Posterior cingulate gyrus (tissue), 11 donors: ENCODE results near the gene MIR17HG.
"Not testable (repeated sequence)": the region's sequence is repeated elsewhere in the genome, so short reads cannot be mapped to it uniquely, and the experiment has no call there.

Experiments
- DNase-seq, 10 donors: peaks; one replicate each; pipeline versions ENCODE4 v3.0.0 to v3.0.0-alpha.2; 2020 to 2021; ENCODE audit warnings: mixed read lengths in 3 of 10
- intact Hi-C: fragments of 100-400 bp; cut with DNase I; formaldehyde crosslinking; loops from one replicate; pipeline ENCODE4 v1.15.1; 2023

Gene MIR17HG

GRCh38 chr13:91346062-91346461, 1.4 kb upstream of the MIR17HG start:
- intact Hi-C loops = loop anchor here (5.0 kb wide), 1 partner anchor 34 kb away; no protein-coding TSS in a partner anchor
- no peak for DNase-seq

GRCh38 chr13:91346850-91347201, 661 bp upstream of the MIR17HG start:
- intact Hi-C loops = loop anchor here (5.0 kb wide), 1 partner anchor 35 kb away; no protein-coding TSS in a partner anchor
- DNase-seq = peak in 4 of 10 donors; percentile 6 to 79 (median 7)

GRCh38 chr13:91347996-91348905, 764 bp downstream of the MIR17HG start:
- DNase-seq = peak in 9 of 10 donors; percentile 12 to 85 (median 50)
- intact Hi-C loops = loop anchor here (5.0 kb wide), 1 partner anchor 36 kb away; no protein-coding TSS in a partner anchor

GRCh38 chr13:91348906-91349435, 1.5 kb downstream of the MIR17HG start:
- DNase-seq = peak; percentile 86 to 98 (median 91)
- intact Hi-C loops = loop anchor here (5.0 kb wide), 1 partner anchor 37 kb away; no protein-coding TSS in a partner anchor

- intact Hi-C loops = loop anchor here (5.0 kb wide), 2 partner anchors 38 to 47 kb away; partner anchors contain the start of gene GPC5
- no peak for DNase-seq
Observed at GRCh38 chr13:91349992-91350911, 2.8 kb downstream of the MIR17HG start.

- intact Hi-C loops = loop anchor here (5.0 kb wide), 1 partner anchor 46 kb away; the partner anchor contains the start of gene GPC5
- DNase-seq = no peak
Observed at GRCh38 chr13:91351123-91351522, 3.6 kb downstream of the MIR17HG start.

GRCh38 chr13:91351980-91352379, 4.5 kb downstream of the MIR17HG start:
- intact Hi-C loops = loop anchor here (5.0 kb wide), 1 partner anchor 45 kb away; the partner anchor contains the start of gene GPC5
- DNase-seq = no peak

GRCh38 chr13:91352891-91353290, 5.4 kb downstream of the MIR17HG start:
- DNase-seq = not testable (repeated sequence)
- intact Hi-C loops = loop anchor here (5.0 kb wide), 1 partner anchor 44 kb away; the partner anchor contains the start of gene GPC5

- no peak for DNase-seq
- intact Hi-C loops = loop anchor here (5.0 kb wide), 1 partner anchor 44 kb away; the partner anchor contains the start of gene GPC5
Observed at GRCh38 chr13:91353494-91353893, 6.0 kb downstream of the MIR17HG start.

GRCh38 chr13:91355099-91355825, 7.8 kb downstream of the MIR17HG start:
- no peak for DNase-seq
- intact Hi-C loops = no loop called here

GRCh38 chr13:91355826-91356710, 8.6 kb downstream of the MIR17HG start:
- intact Hi-C loops = no loop called here
- no peak for DNase-seq

- intact Hi-C loops = no loop called here
- DNase-seq = no peak
Observed at GRCh38 chr13:91356919-91357612, 9.6 kb downstream of the MIR17HG start.

- no peak for DNase-seq
- intact Hi-C loops = no loop called here
Observed at GRCh38 chr13:91357613-91358386, 10.3 kb downstream of the MIR17HG start.

- no peak for DNase-seq
- intact Hi-C loops = no loop called here
Observed at GRCh38 chr13:91358387-91358782, 10.9 kb downstream of the MIR17HG start.

GRCh38 chr13:91359111-91359510, 11.6 kb downstream of the MIR17HG start:
- intact Hi-C loops = no loop called here
- no peak for DNase-seq

GRCh38 chr13:91359631-91360030, 12.1 kb downstream of the MIR17HG start:
- no peak for DNase-seq
- intact Hi-C loops = no loop called here

GRCh38 chr13:91360246-91360751, 12.8 kb downstream of the MIR17HG start:
- DNase-seq = no peak
- intact Hi-C loops = no loop called here
